GM12891 (cell line): ENCODE measurements around the gene RBFOX1.

ENCODE experiments used
- PAX5 ChIP-seq: IDR thresholded peaks from 2 replicates; pipeline ENCODE4 v1.6.1; 2011; ENCODE audit warnings: low read length, moderate library complexity, mild to moderate bottlenecking; ENCODE audit not compliant: insufficient read depth, severe bottlenecking
- POLR2A ChIP-seq: IDR thresholded peaks from 2 replicates; pipeline ENCODE4 v1.6.1; 2011; ENCODE audit warnings: low read depth, low read length, control low read depth
- POLR2AphosphoS5 ChIP-seq: IDR thresholded peaks from 2 replicates; pipeline ENCODE4 v1.6.1; 2011; ENCODE audit warnings: low read depth, low read length, control low read depth
- SPI1 ChIP-seq: IDR thresholded peaks from 2 replicates; pipeline ENCODE4 v1.6.1; 2011; ENCODE audit warnings: low read depth, low read length, control low read depth

GRCh38 chr16:7324321-7324720 lies 8.3 kb upstream of the RBFOX1 start:
- TF ChIP-seq POLR2A, result no peak
- no peak for TF ChIP-seq POLR2AphosphoS5
- TF ChIP-seq SPI1, result no peak
- no peak for TF ChIP-seq PAX5
